Gastroesophageal sphincter (tissue), 3 donors: ENCODE results near the gene SLC24A3.

Experiments
- CTCF ChIP-seq, 4 experiments: fragments of 200-600 bp in 2 of 4; fragments of 450-650 bp in 2 of 4; sonication (generic) in 1 of 4; IDR thresholded peaks; one replicate each; pipeline ENCODE4 v1.5.1; 2017 to 2019; ENCODE audit warnings: antibody characterized with exemption in 4 of 4, mild to moderate bottlenecking in 2 of 4, moderate library complexity in 2 of 4
- POLR2A ChIP-seq, 2 donors: fragments of 450-650 bp; IDR thresholded peaks; one replicate each; pipeline ENCODE4 v1.6.1; 2017; ENCODE audit warnings: antibody characterized with exemption in 2 of 2, mild to moderate bottlenecking in 2 of 2, moderate library complexity in 1 of 2
- POLR2AphosphoS5 ChIP-seq: sonication (generic); formaldehyde crosslinking; IDR thresholded peaks from one replicate; pipeline ENCODE4 v1.6.1; 2017; ENCODE audit warnings: antibody characterized with exemption

DNA sequence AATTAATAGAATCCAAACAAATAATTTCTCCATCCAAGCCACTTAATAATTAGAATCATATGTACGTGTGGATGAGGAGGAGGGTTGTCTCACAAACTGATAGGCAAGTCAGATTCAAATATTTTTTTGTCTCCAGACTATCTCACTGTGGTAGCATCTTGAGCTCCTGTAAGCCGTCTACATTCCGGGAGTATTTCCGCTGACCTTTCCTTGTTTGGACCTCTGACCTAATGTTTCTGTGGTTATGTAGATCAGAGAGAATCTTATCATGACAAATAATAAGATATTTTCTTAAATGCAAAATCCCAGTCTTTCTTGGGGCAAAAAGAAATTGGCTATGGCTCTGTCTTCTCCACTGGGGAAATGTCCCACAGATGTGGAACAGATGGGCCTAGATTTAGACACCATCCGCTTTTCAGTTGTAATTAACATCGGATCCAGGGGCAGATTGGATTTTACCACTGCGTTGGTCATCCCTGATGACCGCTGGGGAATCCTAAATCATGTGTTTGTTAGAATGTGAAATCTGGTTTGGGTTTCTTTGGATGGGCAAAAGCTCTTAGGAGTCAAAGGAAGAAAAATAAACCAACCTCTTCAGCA lies 348.5 kb downstream of the SLC24A3 start:
- TF ChIP-seq CTCF (IDR thresholded peaks at IDR 0.05) (no peak), POLR2A (IDR thresholded peaks at IDR 0.05) (no peak), POLR2AphosphoS5 (no peak)
